ENCODE results near the gene PPM1L. TPM values are rescaled to one million over a fixed set of nuclear protein-coding genes. Genes with fewer than 3 reads are reported as not detected.

PPM1L gene
- total and polyA plus RNA-seq, 10 of the 15 experiments (the other 5 are each of a cell fraction or from before 2014, with no cell fraction given): under 0.01 to 0.33 (median 0.06) TPM; not detected in 1

DNA sequence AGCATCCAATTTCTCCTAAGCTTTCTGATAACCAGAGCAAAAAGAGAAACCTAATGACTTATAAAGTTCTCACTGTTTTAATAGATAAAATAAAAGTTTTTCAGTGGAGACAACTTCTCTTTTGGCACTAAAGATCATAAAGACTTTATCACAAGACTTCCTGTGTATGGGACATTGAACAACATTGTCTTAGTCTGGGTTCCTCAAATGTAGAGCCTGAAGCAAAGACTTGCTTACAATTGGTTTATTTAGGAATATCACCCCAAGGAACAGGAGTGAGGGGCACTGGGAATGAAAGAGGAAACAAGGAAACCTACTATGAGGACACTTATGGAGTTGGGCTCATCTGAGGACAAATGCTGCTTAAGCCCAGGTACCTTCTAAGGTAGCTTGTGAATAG lies 221.7 kb downstream of the PPM1L start:
- BruUV-seq (replicated peaks): no TSS peak
- Histone ChIP-seq H3K4me1 (ENCODE audit: control insufficient read depth, insufficient read depth, low read length) (no peaks in the 10 kb centered on the region), H3K9ac (ENCODE audit: control insufficient read depth, insufficient read depth, low read length) (no peak overlapping the region), H3K27ac (ENCODE audit: control insufficient read depth, insufficient read depth) (no peak overlapping the region), H3K9me3 (replicated peaks; ENCODE audit: control insufficient read depth, insufficient read depth, low read length) (no peaks in the 10 kb centered on the region; the same call in 2 of the 3 replicates), H4K20me1 (ENCODE audit: control insufficient read depth, insufficient read depth) (no peaks in the 10 kb centered on the region), H3K4me2 (ENCODE audit: control insufficient read depth, insufficient read depth) (no peak overlapping the region), H3K36me3 (ENCODE audit: control insufficient read depth in 2 of 2, insufficient read depth in 2 of 2, low read length in 1 of 2) (no peaks in the 10 kb centered on the region), H3K79me2 (ENCODE audit: control insufficient read depth, insufficient read depth, low read length) (no peaks in the 10 kb centered on the region), H2AFZ (ENCODE audit: control insufficient read depth, low read depth, low read length) (no peak overlapping the region), H3K4me3 (no peak overlapping the region), H3K27me3 (replicated peaks in 1 of 2; ENCODE audit: control insufficient read depth in 2 of 2, insufficient read depth in 2 of 2, low read length in 1 of 2) (no peaks in the 10 kb centered on the region)
- POLR2A ChIA-PET: no interaction called here
- FAIRE-seq (no peak), ATAC-seq (no peak), DNase-seq (ENCODE audit: low read depth, low spot score) (no peak)
- intact Hi-C loops (cut with micrococcal nuclease; ENCODE audit: unreplicated experiment) (no loop called here), in situ Hi-C loops (cut with MboI) (no loop called here)
- SMC1A ChIA-PET (ENCODE audit: uncharacterized antibody, unreplicated experiment): no interaction called here
- CTCF ChIA-PET: no interaction called here
- RAD21 ChIA-PET (ENCODE audit: unreplicated experiment): no interaction called here
- TF ChIP-seq, protein P1, sequence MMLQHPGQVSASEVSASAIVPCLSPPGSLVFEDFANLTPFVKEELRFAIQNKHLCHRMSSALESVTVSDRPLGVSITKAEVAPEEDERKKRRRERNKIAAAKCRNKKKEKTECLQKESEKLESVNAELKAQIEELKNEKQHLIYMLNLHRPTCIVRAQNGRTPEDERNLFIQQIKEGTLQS (IDR thresholded peaks at IDR 0.05; ENCODE audit: borderline replicate concordance, extremely low read depth, low read depth, low read length): no peak
- TF ChIP-seq SP1 (IDR thresholded peaks at IDR 0.05; ENCODE audit: low read depth, low read length): no peak
- TF ChIP-seq, protein P2, sequence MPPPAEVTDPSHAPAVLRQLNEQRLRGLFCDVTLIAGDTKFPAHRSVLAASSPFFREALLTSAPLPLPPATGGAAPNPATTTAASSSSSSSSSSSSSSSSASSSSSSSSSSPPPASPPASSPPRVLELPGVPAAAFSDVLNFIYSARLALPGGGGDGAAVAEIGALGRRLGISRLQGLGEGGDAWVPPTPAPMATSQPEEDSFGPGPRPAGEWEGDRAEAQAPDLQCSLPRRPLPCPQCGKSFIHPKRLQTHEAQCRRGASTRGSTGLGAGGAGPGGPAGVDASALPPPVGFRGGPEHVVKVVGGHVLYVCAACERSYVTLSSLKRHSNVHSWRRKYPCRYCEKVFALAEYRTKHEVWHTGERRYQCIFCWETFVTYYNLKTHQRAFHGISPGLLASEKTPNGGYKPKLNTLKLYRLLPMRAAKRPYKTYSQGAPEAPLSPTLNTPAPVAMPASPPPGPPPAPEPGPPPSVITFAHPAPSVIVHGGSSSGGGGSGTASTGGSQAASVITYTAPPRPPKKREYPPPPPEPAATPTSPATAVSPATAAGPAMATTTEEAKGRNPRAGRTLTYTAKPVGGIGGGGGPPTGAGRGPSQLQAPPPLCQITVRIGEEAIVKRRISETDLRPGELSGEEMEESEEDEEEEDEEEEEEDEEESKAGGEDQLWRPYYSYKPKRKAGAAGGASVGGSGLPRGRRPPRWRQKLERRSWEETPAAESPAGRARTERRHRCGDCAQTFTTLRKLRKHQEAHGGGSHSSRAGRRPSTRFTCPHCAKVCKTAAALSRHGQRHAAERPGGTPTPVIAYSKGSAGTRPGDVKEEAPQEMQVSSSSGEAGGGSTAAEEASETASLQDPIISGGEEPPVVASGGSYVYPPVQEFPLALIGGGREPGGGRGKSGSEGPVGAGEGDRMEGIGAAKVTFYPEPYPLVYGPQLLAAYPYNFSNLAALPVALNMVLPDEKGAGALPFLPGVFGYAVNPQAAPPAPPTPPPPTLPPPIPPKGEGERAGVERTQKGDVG (CRISPR knock-in tag; IDR thresholded peaks at IDR 0.05): no peak
- TF ChIP-seq MTA2 (IDR thresholded peaks at IDR 0.05; ENCODE audit: low read depth): no peak
- TF ChIP-seq CBX3 (IDR thresholded peaks at IDR 0.05; ENCODE audit: borderline replicate concordance, low read depth): no peak
- no peak for TF ChIP-seq MYB (IDR thresholded peaks at IDR 0.05; ENCODE audit: borderline replicate concordance, low read depth, low read length)
- TF ChIP-seq, protein P3, sequence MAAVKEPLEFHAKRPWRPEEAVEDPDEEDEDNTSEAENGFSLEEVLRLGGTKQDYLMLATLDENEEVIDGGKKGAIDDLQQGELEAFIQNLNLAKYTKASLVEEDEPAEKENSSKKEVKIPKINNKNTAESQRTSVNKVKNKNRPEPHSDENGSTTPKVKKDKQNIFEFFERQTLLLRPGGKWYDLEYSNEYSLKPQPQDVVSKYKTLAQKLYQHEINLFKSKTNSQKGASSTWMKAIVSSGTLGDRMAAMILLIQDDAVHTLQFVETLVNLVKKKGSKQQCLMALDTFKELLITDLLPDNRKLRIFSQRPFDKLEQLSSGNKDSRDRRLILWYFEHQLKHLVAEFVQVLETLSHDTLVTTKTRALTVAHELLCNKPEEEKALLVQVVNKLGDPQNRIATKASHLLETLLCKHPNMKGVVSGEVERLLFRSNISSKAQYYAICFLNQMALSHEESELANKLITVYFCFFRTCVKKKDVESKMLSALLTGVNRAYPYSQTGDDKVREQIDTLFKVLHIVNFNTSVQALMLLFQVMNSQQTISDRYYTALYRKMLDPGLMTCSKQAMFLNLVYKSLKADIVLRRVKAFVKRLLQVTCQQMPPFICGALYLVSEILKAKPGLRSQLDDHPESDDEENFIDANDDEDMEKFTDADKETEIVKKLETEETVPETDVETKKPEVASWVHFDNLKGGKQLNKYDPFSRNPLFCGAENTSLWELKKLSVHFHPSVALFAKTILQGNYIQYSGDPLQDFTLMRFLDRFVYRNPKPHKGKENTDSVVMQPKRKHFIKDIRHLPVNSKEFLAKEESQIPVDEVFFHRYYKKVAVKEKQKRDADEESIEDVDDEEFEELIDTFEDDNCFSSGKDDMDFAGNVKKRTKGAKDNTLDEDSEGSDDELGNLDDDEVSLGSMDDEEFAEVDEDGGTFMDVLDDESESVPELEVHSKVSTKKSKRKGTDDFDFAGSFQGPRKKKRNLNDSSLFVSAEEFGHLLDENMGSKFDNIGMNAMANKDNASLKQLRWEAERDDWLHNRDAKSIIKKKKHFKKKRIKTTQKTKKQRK (IDR thresholded peaks at IDR 0.05; ENCODE audit: low read depth, low read length): no peak
- TF ChIP-seq, protein P4, sequence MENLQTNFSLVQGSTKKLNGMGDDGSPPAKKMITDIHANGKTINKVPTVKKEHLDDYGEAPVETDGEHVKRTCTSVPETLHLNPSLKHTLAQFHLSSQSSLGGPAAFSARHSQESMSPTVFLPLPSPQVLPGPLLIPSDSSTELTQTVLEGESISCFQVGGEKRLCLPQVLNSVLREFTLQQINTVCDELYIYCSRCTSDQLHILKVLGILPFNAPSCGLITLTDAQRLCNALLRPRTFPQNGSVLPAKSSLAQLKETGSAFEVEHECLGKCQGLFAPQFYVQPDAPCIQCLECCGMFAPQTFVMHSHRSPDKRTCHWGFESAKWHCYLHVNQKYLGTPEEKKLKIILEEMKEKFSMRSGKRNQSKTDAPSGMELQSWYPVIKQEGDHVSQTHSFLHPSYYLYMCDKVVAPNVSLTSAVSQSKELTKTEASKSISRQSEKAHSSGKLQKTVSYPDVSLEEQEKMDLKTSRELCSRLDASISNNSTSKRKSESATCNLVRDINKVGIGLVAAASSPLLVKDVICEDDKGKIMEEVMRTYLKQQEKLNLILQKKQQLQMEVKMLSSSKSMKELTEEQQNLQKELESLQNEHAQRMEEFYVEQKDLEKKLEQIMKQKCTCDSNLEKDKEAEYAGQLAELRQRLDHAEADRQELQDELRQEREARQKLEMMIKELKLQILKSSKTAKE (IDR thresholded peaks at IDR 0.05; ENCODE audit: low read depth, poor library complexity, severe bottlenecking): no peak
- TF ChIP-seq ETV6 (conservative IDR thresholded peaks at IDR 0.05 in 1 of 2, IDR thresholded peaks at IDR 0.05 in 1 of 2; ENCODE audit: borderline replicate concordance in 1 of 2, low read depth in 1 of 2): no peak
- TF ChIP-seq CHD2 (IDR thresholded peaks at IDR 0.05; ENCODE audit: borderline replicate concordance, low read depth, low read length): no peak
- no peak for TF ChIP-seq TAF1 (IDR thresholded peaks at IDR 0.05; ENCODE audit: borderline replicate concordance, low read depth, low read length)
- no peak for TF ChIP-seq CREB1 (IDR thresholded peaks at IDR 0.05; ENCODE audit: low read depth)
- TF ChIP-seq, protein P5, sequence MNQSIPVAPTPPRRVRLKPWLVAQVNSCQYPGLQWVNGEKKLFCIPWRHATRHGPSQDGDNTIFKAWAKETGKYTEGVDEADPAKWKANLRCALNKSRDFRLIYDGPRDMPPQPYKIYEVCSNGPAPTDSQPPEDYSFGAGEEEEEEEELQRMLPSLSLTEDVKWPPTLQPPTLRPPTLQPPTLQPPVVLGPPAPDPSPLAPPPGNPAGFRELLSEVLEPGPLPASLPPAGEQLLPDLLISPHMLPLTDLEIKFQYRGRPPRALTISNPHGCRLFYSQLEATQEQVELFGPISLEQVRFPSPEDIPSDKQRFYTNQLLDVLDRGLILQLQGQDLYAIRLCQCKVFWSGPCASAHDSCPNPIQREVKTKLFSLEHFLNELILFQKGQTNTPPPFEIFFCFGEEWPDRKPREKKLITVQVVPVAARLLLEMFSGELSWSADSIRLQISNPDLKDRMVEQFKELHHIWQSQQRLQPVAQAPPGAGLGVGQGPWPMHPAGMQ (IDR thresholded peaks at IDR 0.05; ENCODE audit: borderline replicate concordance): no peak
- no peak for TF ChIP-seq BMI1 (IDR thresholded peaks at IDR 0.05; ENCODE audit: borderline replicate concordance)
- TF ChIP-seq BACH1 (IDR thresholded peaks at IDR 0.05; ENCODE audit: borderline replicate concordance): no peak

All from GM12878 (cell line).